H1 (cell line): Measurements from ENCODE around the gene ASB17. TPM values are rescaled to one million over a fixed set of nuclear protein-coding genes. Genes with fewer than 3 reads are reported as not detected.

ENCODE experiments used
- CTCF ChIA-PET: fragments of 300-600 bp; sonication (Branson Sonifier 250); formaldehyde crosslinking; loops from one replicate; lab custom pipeline; 2021; ENCODE audit not compliant: partially characterized antibody; lab: Charles Lee
- POLR2A ChIA-PET: fragments of 300-600 bp; sonication (Branson Sonifier 250); formaldehyde crosslinking; loops from one replicate; lab custom pipeline; 2021; ENCODE audit warnings: inconsistent platforms; ENCODE audit not compliant: partially characterized antibody; lab: Charles Lee
- DNase-seq, 2 experiments: peaks; one replicate each; pipeline versions ENCODE4 v3.0.0 to v3.0.0-alpha.2; 2010 to 2022; ENCODE audit warnings: low spot score in 2 of 2, low read depth in 1 of 2, mixed read lengths in 1 of 2
- FAIRE-seq: peaks from 2 replicates; lab custom pipeline; 2011; peaks lifted over from hg19 to GRCh38; lab: Jason Lieb, UNC
- H2AFZ ChIP-seq: 2 replicates; pipeline ENCODE4 v1.8.1; 2012; ENCODE audit warnings: low read length, inconsistent platforms
- H2AK5ac ChIP-seq: 2 replicates; pipeline ENCODE4 v1.6.1; 2013; ENCODE audit warnings: low read depth, low read length
- H2BK120ac ChIP-seq: replicated peaks from 2 replicates; pipeline ENCODE3; 2013; ENCODE audit warnings: low read depth, low read length, inconsistent platforms
- H2BK12ac ChIP-seq: 2 replicates; pipeline ENCODE4 v1.6.1; 2013; ENCODE audit warnings: low read depth, low read length
- H2BK15ac ChIP-seq: 2 replicates; pipeline ENCODE4 v1.6.1; 2013; ENCODE audit warnings: low read length
- H2BK20ac ChIP-seq: 2 replicates; pipeline ENCODE4 v1.6.1; 2013; ENCODE audit warnings: low read length
- H2BK5ac ChIP-seq: 2 replicates; pipeline ENCODE4 v1.6.1; 2013; ENCODE audit warnings: low read depth, low read length
- H3K14ac ChIP-seq: 2 replicates; pipeline ENCODE4 v1.6.1; 2013; ENCODE audit warnings: inconsistent platforms; ENCODE audit not compliant: insufficient read length
- H3K18ac ChIP-seq: 2 replicates; pipeline ENCODE4 v1.6.1; 2013; ENCODE audit warnings: low read length; ENCODE audit errors: extremely low read depth
- H3K23ac ChIP-seq: 2 replicates; pipeline ENCODE4 v1.6.1; 2013; ENCODE audit warnings: inconsistent platforms; ENCODE audit not compliant: insufficient read length
- H3K23me2 ChIP-seq: 2 replicates; pipeline ENCODE4 v1.6.1; 2013; ENCODE audit warnings: low read depth, low read length
- H3K27ac ChIP-seq: 2 replicates; pipeline ENCODE4 v1.6.1; 2011; ENCODE audit warnings: low read depth, low read length, inconsistent platforms
- H3K27me3 ChIP-seq, 4 experiments: replicated peaks in 1 of 4; 1 replicate in 1 of 4; 2 replicates in 3 of 4; pipeline versions ENCODE4 v1.6.1 to v1.8.1; 2011 to 2013; ENCODE audit warnings: low read length in 3 of 4, mild to moderate bottlenecking in 3 of 4, inconsistent platforms in 2 of 4, mixed read lengths in 2 of 4, moderate library complexity in 1 of 4; ENCODE audit not compliant: control insufficient read depth in 3 of 4, insufficient read depth in 3 of 4; ENCODE audit errors: extremely low read depth in 1 of 4
- H3K36me3 ChIP-seq, 4 experiments: 2 replicates each; pipeline versions ENCODE4 v1.6.1 to v1.8.1; 2011 to 2013; ENCODE audit warnings: mild to moderate bottlenecking in 4 of 4, low read length in 3 of 4, moderate library complexity in 2 of 4, control low read depth in 1 of 4, inconsistent platforms in 1 of 4; ENCODE audit not compliant: insufficient read depth in 4 of 4, control insufficient read depth in 2 of 4
- H3K4ac ChIP-seq: replicated peaks from 2 replicates; pipeline ENCODE3; 2013; ENCODE audit warnings: low read length, low read depth, mixed read lengths, inconsistent platforms; ENCODE audit not compliant: insufficient read length
- H3K4me1 ChIP-seq, 4 experiments: replicated peaks in 1 of 4; 1 replicate in 1 of 4; 2 replicates in 3 of 4; pipeline versions ENCODE4 v1.6.1 to v1.8.1; 2011 to 2013; ENCODE audit warnings: low read length in 3 of 4, inconsistent platforms in 2 of 4, mixed read lengths in 1 of 4; ENCODE audit not compliant: insufficient read depth in 4 of 4, control insufficient read depth in 3 of 4
- H3K4me2 ChIP-seq, 2 experiments: 2 replicates each; pipeline versions ENCODE4 v1.6.1 to v1.8.1; 2011 to 2013; ENCODE audit warnings: low read depth in 2 of 2, low read length in 2 of 2, control low read depth in 1 of 2, inconsistent platforms in 1 of 2, mild to moderate bottlenecking in 1 of 2; ENCODE audit not compliant: insufficient read depth in 1 of 2
- H3K4me3 ChIP-seq, 4 experiments: fragments of 200-600, 300-600 bp in 1 of 4; sonication (generic), shearing (Covaris generic), sonication (Bioruptor Twin) in 1 of 4; 2 replicates each; pipeline versions ENCODE4 v1.5.1 to v1.8.1; 2011 to 2016; ENCODE audit warnings: low read length in 4 of 4, low read depth in 3 of 4, control low read depth in 2 of 4, inconsistent platforms in 2 of 4, mild to moderate bottlenecking in 2 of 4, mixed read lengths in 1 of 4, moderate library complexity in 1 of 4; ENCODE audit not compliant: insufficient read depth in 2 of 4; ENCODE audit errors: extremely low read depth in 1 of 4
- H3K56ac ChIP-seq: replicated peaks from 2 replicates; pipeline ENCODE3; 2013; ENCODE audit warnings: low read depth, mild to moderate bottlenecking, mixed read lengths, low read length, inconsistent platforms; ENCODE audit not compliant: insufficient read length
- H3K79me1 ChIP-seq: 2 replicates; pipeline ENCODE4 v1.6.1; 2013; ENCODE audit warnings: low read depth, low read length, control low read depth
- H3K79me2 ChIP-seq, 2 experiments: 2 replicates each; pipeline versions ENCODE4 v1.6.1 to v1.8.1; 2012 to 2013; ENCODE audit warnings: low read length in 2 of 2, mild to moderate bottlenecking in 2 of 2, inconsistent platforms in 1 of 2; ENCODE audit not compliant: insufficient read depth in 2 of 2, control insufficient read depth in 1 of 2
- H3K9ac ChIP-seq, 4 experiments: replicated peaks in 1 of 4; 1 replicate in 1 of 4; 2 replicates in 3 of 4; pipeline versions ENCODE4 v1.6.1 to v1.8.1; 2011 to 2013; ENCODE audit warnings: low read depth in 3 of 4, low read length in 3 of 4, control low read depth in 2 of 4, mild to moderate bottlenecking in 2 of 4, moderate library complexity in 2 of 4, inconsistent platforms in 1 of 4; ENCODE audit errors: extremely low read depth in 1 of 4
- H3K9me3 ChIP-seq, 2 experiments: 2 replicates each; pipeline versions ENCODE4 v1.6.1 to v1.8.1; 2012 to 2013; ENCODE audit warnings: mild to moderate bottlenecking in 2 of 2, moderate library complexity in 2 of 2, control low read depth in 1 of 2, inconsistent platforms in 1 of 2, low read depth in 1 of 2, low read length in 1 of 2, mixed read lengths in 1 of 2; ENCODE audit not compliant: insufficient read depth in 2 of 2
- H4K20me1 ChIP-seq, 2 experiments: replicated peaks in 1 of 2; 2 replicates each; pipeline versions ENCODE3 to v1.8.1; 2011 to 2013; ENCODE audit warnings: inconsistent platforms in 2 of 2, low read length in 2 of 2, mild to moderate bottlenecking in 1 of 2; ENCODE audit not compliant: insufficient read depth in 2 of 2, control insufficient read depth in 1 of 2
- H4K5ac ChIP-seq: 2 replicates; pipeline ENCODE4 v1.6.1; 2013; ENCODE audit warnings: low read length, low read depth, mixed read lengths, inconsistent platforms; ENCODE audit not compliant: insufficient read length
- H4K8ac ChIP-seq: 2 replicates; pipeline ENCODE4 v1.8.0; 2013; ENCODE audit warnings: mild to moderate bottlenecking, moderate library complexity, low read length, inconsistent platforms; ENCODE audit not compliant: insufficient read depth; ENCODE audit errors: extremely low read depth
- H4K91ac ChIP-seq: replicated peaks from 2 replicates; pipeline ENCODE3; 2013; ENCODE audit warnings: low read length, mixed read lengths, inconsistent platforms; ENCODE audit not compliant: insufficient read length
- ASH2L ChIP-seq: fragments of 200-600, 300-600 bp; sonication (generic); IDR thresholded peaks from one replicate; pipeline ENCODE4 v1.7.1; 2017; ENCODE audit warnings: low read length
- HDAC2 ChIP-seq, 2 experiments: fragments of 300-600 bp in 1 of 2; sonication (generic) in 1 of 2; IDR thresholded peaks; 2 replicates each; pipeline ENCODE4 v1.6.1; 2011 to 2012; ENCODE audit warnings: low read depth in 2 of 2, low read length in 2 of 2, mild to moderate bottlenecking in 2 of 2, moderate library complexity in 2 of 2, borderline replicate concordance in 1 of 2, inconsistent platforms in 1 of 2
- HDAC6 ChIP-seq: IDR thresholded peaks from one replicate; pipeline ENCODE4 v1.7.1; 2012; ENCODE audit warnings: low read depth, mild to moderate bottlenecking, inconsistent platforms, low read length, moderate library complexity
- KDM4A ChIP-seq: IDR thresholded peaks from one replicate; pipeline ENCODE4 v1.7.1; 2012; ENCODE audit warnings: low read depth, mild to moderate bottlenecking, moderate library complexity, low read length, inconsistent platforms; ENCODE audit not compliant: severe bottlenecking
- MAFK ChIP-seq: IDR thresholded peaks from 2 replicates; pipeline ENCODE4 v1.6.1; 2012; ENCODE audit warnings: low read depth, mild to moderate bottlenecking, improper control_type of control experiment, low read length
- SIN3A ChIP-seq, 2 experiments: IDR thresholded peaks in 1 of 2; conservative IDR thresholded peaks in 1 of 2; 2 replicates each; pipeline ENCODE4 v1.6.1; 2011 to 2012; ENCODE audit warnings: low read length in 2 of 2, improper control_type of control experiment in 1 of 2, low read depth in 1 of 2, mild to moderate bottlenecking in 1 of 2
- SIRT6 ChIP-seq: IDR thresholded peaks from one replicate; pipeline ENCODE4 v1.7.1; 2012; ENCODE audit warnings: low read length, inconsistent platforms
- SIX5 ChIP-seq: IDR thresholded peaks from 2 replicates; pipeline ENCODE4 v1.6.1; 2011; ENCODE audit warnings: mild to moderate bottlenecking, low read depth, low read length
- TBP ChIP-seq: IDR thresholded peaks from 2 replicates; pipeline ENCODE4 v1.6.1; 2011; ENCODE audit warnings: low read depth, low read length, improper control_type of control experiment
- WGBS, 2 experiments: shearing (Covaris generic) in 1 of 2; methylation state at CpG; one replicate each; pipeline versions ENCODE4 v1.1.6 to v1.1.7; 2013 to 2015; ENCODE audit warnings: low lambda C conversion rate in 2 of 2, mixed read lengths in 2 of 2, inconsistent platforms in 1 of 2, low coverage in 1 of 2, missing lambda C conversion rate in 1 of 2; ENCODE audit not compliant: insufficient replicate concordance in 2 of 2, insufficient coverage in 1 of 2, insufficient read length in 1 of 2; ENCODE audit errors: extremely low coverage in 1 of 2, missing lambda C conversion rate in 1 of 2; 5-methylcytosine and 5-hydroxymethylcytosine counted together
- polyA plus RNA-seq, 7 experiments: library from polyadenylated mRNA; depleted of rRNA in 3 of 7; stranded (reverse) in 5 of 7; unstranded in 2 of 7; fragments of >200 nt in 5 of 7; fragments of 200-250 nt in 2 of 7; gene quantifications; 1 replicate in 5 of 7; 2 replicates in 1 of 7; 4 replicates in 1 of 7; pipeline versions ENCODE4 v1.2.1 to v1.2.3, GENCODE V29; 2011 to 2013; ENCODE audit warnings: missing spikeins in 2 of 7, mixed read lengths in 2 of 7
- total RNA-seq: library from RNA; stranded (reverse); fragmentation: NEBNext Ultra II Directional; extraction: Animal tissue kit (Norgen Biotek cat#: 25700); gene quantifications from 2 replicates; pipeline ENCODE4 v1.2.1, GENCODE V29; 2021
- TF ChIP-seq, protein P1 (sequence below): IDR thresholded peaks from 2 replicates; pipeline ENCODE4 v1.6.1; 2012; ENCODE audit warnings: inconsistent platforms
- TF ChIP-seq, protein P2 (sequence below): IDR thresholded peaks from 2 replicates; pipeline ENCODE4 v1.6.1; 2011; ENCODE audit warnings: low read depth, mild to moderate bottlenecking, low read length; ENCODE audit not compliant: insufficient read depth

ASB17 gene
- total and polyA plus RNA-seq, 2 of the 8 experiments (the other 6 are each of a cell fraction or from before 2014, with no cell fraction given): not detected

DNA sequence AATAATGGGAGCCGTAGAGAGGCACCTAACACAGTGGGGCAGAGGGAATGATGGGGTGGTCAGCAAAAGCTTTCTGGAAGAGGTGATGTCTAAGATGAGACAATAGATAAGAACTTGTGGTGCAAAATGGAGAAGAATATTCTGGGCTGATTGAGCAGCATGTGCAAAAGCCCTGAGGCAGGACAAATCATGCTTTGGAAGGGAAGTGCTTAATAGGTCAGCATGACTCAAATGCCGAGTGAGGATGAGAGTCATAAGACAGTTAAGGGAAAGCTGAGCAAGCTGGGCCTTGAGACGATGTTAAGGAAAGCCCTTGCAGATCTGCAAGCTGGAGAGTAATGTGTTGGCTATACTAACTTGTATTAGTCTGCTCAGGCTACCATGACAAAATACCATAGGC lies 37.3 kb upstream of the ASB17 start:
- Histone ChIP-seq H4K5ac (no peak overlapping the region), H3K36me3 (no peaks in the 10 kb centered on the region), H2BK20ac (no peak overlapping the region)
- POLR2A ChIA-PET: no interaction called here
- TF ChIP-seq KDM4A (no peak), SIN3A (conservative IDR thresholded peaks at IDR 0.05 in 1 of 2, IDR thresholded peaks at IDR 0.05 in 1 of 2; ENCODE audit: low read depth in 1 of 2, low read length in 2 of 2) (no peak), SIX5 (no peak), TBP (no peak), HDAC6 (no peak), SIRT6 (no peak), ASH2L (no peak), HDAC2 (IDR thresholded peaks at IDR 0.05; ENCODE audit: borderline replicate concordance in 1 of 2, low read depth in 2 of 2, low read length in 2 of 2) (no peak), MAFK (no peak)
- TF ChIP-seq, protein P1, sequence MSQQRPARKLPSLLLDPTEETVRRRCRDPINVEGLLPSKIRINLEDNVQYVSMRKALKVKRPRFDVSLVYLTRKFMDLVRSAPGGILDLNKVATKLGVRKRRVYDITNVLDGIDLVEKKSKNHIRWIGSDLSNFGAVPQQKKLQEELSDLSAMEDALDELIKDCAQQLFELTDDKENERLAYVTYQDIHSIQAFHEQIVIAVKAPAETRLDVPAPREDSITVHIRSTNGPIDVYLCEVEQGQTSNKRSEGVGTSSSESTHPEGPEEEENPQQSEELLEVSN: no peak
- TF ChIP-seq, protein P2, sequence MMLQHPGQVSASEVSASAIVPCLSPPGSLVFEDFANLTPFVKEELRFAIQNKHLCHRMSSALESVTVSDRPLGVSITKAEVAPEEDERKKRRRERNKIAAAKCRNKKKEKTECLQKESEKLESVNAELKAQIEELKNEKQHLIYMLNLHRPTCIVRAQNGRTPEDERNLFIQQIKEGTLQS: no peak
- TF ChIP-seq, all 59 proteins: peak for 0
- Histone ChIP-seq H2AK5ac (no peak overlapping the region), H3K14ac (no peak overlapping the region), H3K79me2 (no peaks in the 10 kb centered on the region), H3K23ac (no peak overlapping the region), H3K4me1 (no peaks in the 10 kb centered on the region), H3K4me3 (no peak overlapping the region), H3K4ac (no peak overlapping the region), H4K20me1 (no peaks in the 10 kb centered on the region), H3K27ac (no peak overlapping the region), H3K79me1 (no peaks in the 10 kb centered on the region), H2BK120ac (no peak overlapping the region), H3K27me3 (no peaks in the 10 kb centered on the region), H2AFZ (0 out of 2 replicates have a peak overlapping the region, but pooled peaks have one; percentile 17), H3K18ac (no peak overlapping the region), H2BK5ac (no peak overlapping the region), H4K8ac (no peak overlapping the region), H3K9me3 (no peaks in the 10 kb centered on the region), H3K56ac (no peak overlapping the region), H2BK12ac (no peak overlapping the region), H3K4me2 (no peak overlapping the region), H3K23me2 (no peaks in the 10 kb centered on the region; the same call in 1 of the 2 replicates), H4K91ac (no peak overlapping the region), H2BK15ac (no peak overlapping the region), H3K9ac (no peak overlapping the region)
- WGBS, 2 experiments: 88% methylated on average over 3 of the region's 3 CpGs; no CpG with 5 or more reads in 1 of the 2 experiments
- DNase-seq (no peak), FAIRE-seq (no peak)
- CTCF ChIA-PET: interaction anchor here (0.6 kb wide), 1 partner anchor 419 kb away, joined by 4 read pairs; no protein-coding TSS in a partner anchor
